ENCODE data around the gene AP5S1. TPM values are rescaled to one million over a fixed set of nuclear protein-coding genes. Genes with fewer than 3 reads are reported as not detected.
"Not testable (repeated sequence)": the region's sequence is repeated elsewhere in the genome, so short reads cannot be mapped to it uniquely, and the experiment has no call there.

AP5S1 gene
- total RNA-seq, 1 donor from 2014 or later = 13.8 TPM

DNA sequence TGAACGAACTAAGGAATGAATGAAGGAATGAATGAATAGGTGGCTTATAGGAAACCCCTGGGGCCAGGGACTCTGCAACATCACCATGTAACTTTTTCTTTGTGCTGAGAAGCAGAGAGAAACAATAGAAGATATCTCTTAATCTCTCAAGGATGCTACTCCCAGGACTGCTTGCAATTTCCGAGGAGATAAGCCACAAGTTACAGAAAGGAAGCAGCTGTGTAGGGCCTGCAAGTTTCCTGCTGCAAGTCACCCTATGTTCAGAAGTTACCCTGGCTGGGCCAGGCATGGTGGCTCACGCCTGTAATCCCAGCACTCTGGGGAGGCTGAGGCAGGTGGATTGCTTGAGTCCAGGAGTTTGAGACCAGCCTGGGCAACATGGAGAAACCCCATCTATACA lies 19.0 kb downstream of the AP5S1 start:
- peaks cover 13% of the 10 kb centered on the region for H3K36me3 Mint-ChIP-seq
- H3K27me3 Mint-ChIP-seq (ENCODE audit: low read depth) = no peaks in the 10 kb centered on the region
- H3K4me1 Mint-ChIP-seq = no peaks in the 10 kb centered on the region
- no peak overlapping the region for H3K4me3 Mint-ChIP-seq
- no peak for DNase-seq (ENCODE audit: low spot score in 2 of 2, unreplicated experiment in 2 of 2)
- H3K27ac Mint-ChIP-seq = no peak overlapping the region
- peaks cover 7% of the 10 kb centered on the region for H3K9me3 Mint-ChIP-seq
- TF ChIP-seq, protein P1, sequence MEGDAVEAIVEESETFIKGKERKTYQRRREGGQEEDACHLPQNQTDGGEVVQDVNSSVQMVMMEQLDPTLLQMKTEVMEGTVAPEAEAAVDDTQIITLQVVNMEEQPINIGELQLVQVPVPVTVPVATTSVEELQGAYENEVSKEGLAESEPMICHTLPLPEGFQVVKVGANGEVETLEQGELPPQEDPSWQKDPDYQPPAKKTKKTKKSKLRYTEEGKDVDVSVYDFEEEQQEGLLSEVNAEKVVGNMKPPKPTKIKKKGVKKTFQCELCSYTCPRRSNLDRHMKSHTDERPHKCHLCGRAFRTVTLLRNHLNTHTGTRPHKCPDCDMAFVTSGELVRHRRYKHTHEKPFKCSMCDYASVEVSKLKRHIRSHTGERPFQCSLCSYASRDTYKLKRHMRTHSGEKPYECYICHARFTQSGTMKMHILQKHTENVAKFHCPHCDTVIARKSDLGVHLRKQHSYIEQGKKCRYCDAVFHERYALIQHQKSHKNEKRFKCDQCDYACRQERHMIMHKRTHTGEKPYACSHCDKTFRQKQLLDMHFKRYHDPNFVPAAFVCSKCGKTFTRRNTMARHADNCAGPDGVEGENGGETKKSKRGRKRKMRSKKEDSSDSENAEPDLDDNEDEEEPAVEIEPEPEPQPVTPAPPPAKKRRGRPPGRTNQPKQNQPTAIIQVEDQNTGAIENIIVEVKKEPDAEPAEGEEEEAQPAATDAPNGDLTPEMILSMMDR (IDR thresholded peaks at IDR 0.05; ENCODE audit: unreplicated experiment) = no peak

GRCh38 chr20:3840201-3840600 lies 19.9 kb downstream of the AP5S1 start:
- H3K36me3 Mint-ChIP-seq = peaks cover 13% of the 10 kb centered on the region
- H3K4me1 Mint-ChIP-seq; H3K27ac Mint-ChIP-seq; DNase-seq (ENCODE audit: low spot score in 2 of 2, unreplicated experiment in 2 of 2); H3K4me3 Mint-ChIP-seq; H3K27me3 Mint-ChIP-seq (ENCODE audit: low read depth); H3K9me3 Mint-ChIP-seq: not testable (repeated sequence)

GRCh38 chr20:3842348-3842930 lies 22.1 kb downstream of the AP5S1 start:
- Mint-ChIP-seq H3K27me3 (ENCODE audit: low read depth) (no peaks in the 10 kb centered on the region), H3K9me3 (no peaks in the 10 kb centered on the region)

DNA sequence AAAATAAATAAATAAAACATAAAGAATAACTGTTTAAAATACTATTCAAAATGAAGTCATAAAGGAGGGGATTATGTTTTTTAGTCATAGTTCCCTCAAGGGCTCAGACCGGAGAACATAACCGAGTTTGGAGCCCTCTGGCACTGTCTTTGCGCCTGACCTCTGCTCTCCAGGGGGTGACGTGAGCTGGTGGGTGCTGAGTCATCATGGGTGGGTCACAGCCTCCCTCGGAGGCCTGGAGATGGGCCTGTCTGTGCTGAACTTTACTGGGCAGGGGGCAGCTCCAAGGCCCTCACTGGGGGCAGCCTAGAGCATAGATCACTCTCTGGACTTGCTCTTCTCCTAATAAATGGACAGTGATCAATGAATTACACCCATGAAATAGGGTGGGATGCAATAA lies 23.1 kb downstream of the AP5S1 start:
- peaks cover 6% of the 10 kb centered on the region for H3K36me3 Mint-ChIP-seq
- TF ChIP-seq, protein P1 (IDR thresholded peaks at IDR 0.05; ENCODE audit: unreplicated experiment) = no peak
- H3K4me1 Mint-ChIP-seq = peaks cover 13% of the 10 kb centered on the region
- no peak overlapping the region for H3K4me3 Mint-ChIP-seq
- H3K27ac Mint-ChIP-seq = no peak overlapping the region
- DNase-seq (ENCODE audit: low spot score in 2 of 2, unreplicated experiment in 2 of 2) = no peak
- H3K9me3 Mint-ChIP-seq = no peaks in the 10 kb centered on the region
- H3K27me3 Mint-ChIP-seq (ENCODE audit: low read depth) = no peaks in the 10 kb centered on the region

More at GRCh38 chr20:3842348-3842930, 22.1 kb downstream of the AP5S1 start:
- Mint-ChIP-seq H3K4me3 (no peak overlapping the region), H3K36me3 (peaks cover 4% of the 10 kb centered on the region), H3K27ac (no peak overlapping the region), H3K4me1 (peaks cover 8% of the 10 kb centered on the region)
- no peak for DNase-seq (ENCODE audit: low spot score in 2 of 2, unreplicated experiment in 2 of 2)
- TF ChIP-seq, protein P1 (IDR thresholded peaks at IDR 0.05; ENCODE audit: unreplicated experiment) = no peak

GRCh38 chr20:3843990-3844619 lies 23.8 kb downstream of the AP5S1 start:
- not testable (repeated sequence) for H3K9me3 Mint-ChIP-seq; H3K27ac Mint-ChIP-seq; H3K4me3 Mint-ChIP-seq; DNase-seq (ENCODE audit: low spot score in 2 of 2, unreplicated experiment in 2 of 2); H3K27me3 Mint-ChIP-seq (ENCODE audit: low read depth); H3K36me3 Mint-ChIP-seq
- peaks cover 18% of the 10 kb centered on the region for H3K4me1 Mint-ChIP-seq

DNA sequence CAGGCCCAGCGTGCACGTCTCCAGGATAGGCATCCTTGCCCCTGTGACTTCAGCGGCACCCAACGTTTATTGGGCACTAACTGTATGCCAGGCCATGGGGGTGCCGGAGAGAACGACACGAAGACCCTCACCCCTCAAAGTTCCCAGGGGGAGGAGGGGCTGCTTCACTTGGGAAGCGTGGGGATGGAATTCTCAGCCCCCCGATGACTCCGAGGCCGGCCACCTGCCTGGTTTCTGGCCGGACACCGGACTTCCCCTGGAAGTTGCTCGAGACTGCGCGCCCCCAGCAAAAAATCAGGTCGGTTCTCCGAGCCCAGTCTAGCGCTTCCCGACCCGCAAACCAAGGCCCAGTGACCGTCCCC lies 26.0 kb downstream of the AP5S1 start:
- Mint-ChIP-seq H3K4me3 (peak overlapping the region; percentile 84), H3K27me3 (ENCODE audit: low read depth) (no peaks in the 10 kb centered on the region), H3K36me3 (peaks cover 8% of the 10 kb centered on the region), H3K9me3 (no peaks in the 10 kb centered on the region), H3K27ac (peak overlapping the region; percentile 93), H3K4me1 (peaks cover 18% of the 10 kb centered on the region)
- TF ChIP-seq, protein P1 (IDR thresholded peaks at IDR 0.05; ENCODE audit: unreplicated experiment) = no peak
- DNase-seq (ENCODE audit: low spot score in 2 of 2, unreplicated experiment in 2 of 2) = no peak
